RWPE1 (cell line): ENCODE measurements around the gene SLC13A3.

Source experiments
- CTCF ChIA-PET: fragments of 350-600 bp; sonication (Branson Sonifier 250); formaldehyde crosslinking; extraction: SDS; loops from one replicate; lab custom pipeline; 2021; lab: Yijun Ruan, JAX
- POLR2A ChIA-PET: fragments of 400-600 bp; formaldehyde crosslinking; extraction: SDS; loops from one replicate; lab custom pipeline; 2020; ENCODE audit warnings: antibody characterized with exemption; ENCODE audit not compliant: low non-redundant PET; lab: Yijun Ruan, JAX
- DNase-seq: peaks from one replicate; pipeline ENCODE4 v3.0.0; 2012; ENCODE audit warnings: low spot score
- H3K27ac ChIP-seq: fragments of 450-650 bp; 2 replicates; pipeline ENCODE4 v1.5.1; 2017
- TF ChIP-seq, protein P1 (sequence below): fragments of 450-650 bp; conservative IDR thresholded peaks from 2 replicates; pipeline ENCODE4 v1.5.1; 2017; ENCODE audit warnings: low read depth, mild to moderate bottlenecking

Gene SLC13A3

DNA sequence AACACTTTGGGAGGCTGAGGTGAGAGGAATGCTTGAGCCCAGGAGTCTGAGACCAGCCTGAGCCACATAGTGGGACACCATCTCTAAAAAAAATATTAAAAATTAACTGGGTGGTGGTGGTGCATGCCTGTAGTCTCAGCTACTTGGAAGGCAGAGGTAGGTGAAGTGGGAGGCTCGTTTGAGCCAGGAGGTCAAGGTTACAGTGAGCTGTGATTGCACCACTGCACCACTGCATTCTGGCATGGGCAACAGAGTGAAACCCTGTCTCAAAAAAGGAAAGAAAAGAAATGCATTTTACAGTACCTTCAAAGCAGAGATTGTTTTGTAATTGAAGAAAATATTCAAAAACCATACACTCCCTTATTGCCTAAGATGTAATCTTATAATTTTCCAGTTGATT, 107.3 kb downstream of the SLC13A3 start:
- ChIA-PET POLR2A (no interaction called here), CTCF (interaction anchor here (0.5 to 0.6 kb wide), 2 partner anchors 18 to 79 kb away, joined by 3 to 6 read pairs; no protein-coding TSS in a partner anchor)
- TF ChIP-seq, protein P1, sequence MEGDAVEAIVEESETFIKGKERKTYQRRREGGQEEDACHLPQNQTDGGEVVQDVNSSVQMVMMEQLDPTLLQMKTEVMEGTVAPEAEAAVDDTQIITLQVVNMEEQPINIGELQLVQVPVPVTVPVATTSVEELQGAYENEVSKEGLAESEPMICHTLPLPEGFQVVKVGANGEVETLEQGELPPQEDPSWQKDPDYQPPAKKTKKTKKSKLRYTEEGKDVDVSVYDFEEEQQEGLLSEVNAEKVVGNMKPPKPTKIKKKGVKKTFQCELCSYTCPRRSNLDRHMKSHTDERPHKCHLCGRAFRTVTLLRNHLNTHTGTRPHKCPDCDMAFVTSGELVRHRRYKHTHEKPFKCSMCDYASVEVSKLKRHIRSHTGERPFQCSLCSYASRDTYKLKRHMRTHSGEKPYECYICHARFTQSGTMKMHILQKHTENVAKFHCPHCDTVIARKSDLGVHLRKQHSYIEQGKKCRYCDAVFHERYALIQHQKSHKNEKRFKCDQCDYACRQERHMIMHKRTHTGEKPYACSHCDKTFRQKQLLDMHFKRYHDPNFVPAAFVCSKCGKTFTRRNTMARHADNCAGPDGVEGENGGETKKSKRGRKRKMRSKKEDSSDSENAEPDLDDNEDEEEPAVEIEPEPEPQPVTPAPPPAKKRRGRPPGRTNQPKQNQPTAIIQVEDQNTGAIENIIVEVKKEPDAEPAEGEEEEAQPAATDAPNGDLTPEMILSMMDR, result no peak
- DNase-seq, result no peak
- no peak overlapping the region for H3K27ac ChIP-seq

DNA sequence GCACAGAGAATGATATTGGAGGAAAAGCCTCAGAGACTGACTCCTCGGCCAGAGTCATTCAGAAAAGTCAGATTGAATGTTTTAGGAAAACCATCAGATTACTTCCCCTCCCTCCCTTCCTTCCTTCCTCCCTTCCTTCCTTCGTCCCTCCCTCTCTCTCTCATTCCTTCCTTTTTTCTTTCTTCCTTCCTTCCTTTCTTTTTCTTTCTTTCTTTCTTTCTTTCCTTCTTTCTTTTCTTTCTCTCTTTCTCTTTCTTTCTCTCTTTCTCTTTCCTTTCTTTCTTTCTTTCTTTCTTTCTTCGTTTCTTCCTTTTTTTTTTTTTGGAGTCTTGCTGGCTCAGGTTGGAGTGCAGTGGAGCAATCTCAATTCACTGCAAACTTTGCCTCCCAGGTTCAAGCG, 108.2 kb downstream of the SLC13A3 start:
- ChIA-PET POLR2A (no interaction called here), CTCF (interaction anchor here (0.6 kb wide), 1 partner anchor 22 kb away, joined by 3 read pairs; no protein-coding TSS in a partner anchor)
- no peak for DNase-seq
- no peak overlapping the region for H3K27ac ChIP-seq
- TF ChIP-seq, protein P1, result no peak

DNA sequence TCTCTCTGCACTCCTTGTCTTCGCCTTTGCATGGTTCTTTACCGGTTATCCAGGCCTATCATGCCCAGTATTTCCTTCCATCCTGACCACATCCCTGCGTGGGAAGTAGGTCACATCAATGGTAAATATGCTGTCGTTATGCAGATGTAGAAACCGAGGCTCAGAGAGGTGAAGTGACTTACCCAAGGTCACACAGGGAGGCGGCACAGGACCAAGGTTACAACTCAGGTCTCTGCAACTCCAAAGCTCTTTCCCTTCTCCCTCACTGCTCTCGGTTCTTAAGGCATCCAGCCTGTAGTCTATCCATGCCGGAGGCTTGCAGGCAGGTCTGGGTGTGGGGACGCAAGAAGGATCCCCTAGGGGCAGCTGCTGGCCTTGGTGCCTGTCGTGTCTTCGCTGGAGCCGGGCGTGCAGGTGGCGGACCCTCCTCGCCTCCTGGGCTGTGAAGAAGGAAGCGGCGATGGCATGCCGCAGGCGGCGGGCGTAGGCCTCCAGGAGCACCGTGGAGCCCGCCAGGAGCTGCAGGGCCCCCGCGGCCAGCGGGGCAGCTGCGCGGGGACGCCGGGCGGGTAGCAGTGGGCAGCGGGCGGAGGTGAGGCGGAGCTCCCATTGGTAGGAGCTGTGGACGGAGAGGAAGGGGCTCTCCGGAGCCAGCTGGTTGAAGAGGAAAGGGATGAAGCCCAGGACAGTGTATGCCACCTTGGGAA, 109.9 kb downstream of the SLC13A3 start:
- DNase-seq, result no peak
- no peak overlapping the region for H3K27ac ChIP-seq
- TF ChIP-seq, protein P1, result no peak
- ChIA-PET CTCF (interaction anchor here (0.7 to 1.1 kb wide), 2 partner anchors 22 to 140 kb away, joined by 3 to 5 read pairs; no protein-coding TSS in a partner anchor), POLR2A (no interaction called here)

DNA sequence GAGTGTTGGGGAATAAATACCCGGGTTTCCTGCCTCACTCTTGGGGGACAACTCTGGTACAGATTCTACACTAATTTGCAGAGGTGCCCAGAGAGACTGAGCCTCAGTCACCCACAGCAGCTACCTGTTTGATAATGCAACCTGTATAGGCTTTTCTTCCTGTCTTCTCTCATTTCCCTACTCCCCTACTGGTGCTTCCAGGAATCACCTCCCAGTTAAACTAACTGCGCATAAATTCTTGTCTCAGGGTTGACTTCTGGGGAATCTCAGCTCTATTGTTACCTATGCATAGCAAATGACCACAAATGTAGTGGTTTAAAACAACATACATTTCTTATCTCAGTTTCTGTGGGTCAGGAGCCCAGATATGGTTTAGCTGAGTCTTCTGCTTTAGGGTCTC, 112.1 kb downstream of the SLC13A3 start:
- CTCF ChIA-PET, result no interaction called here
- DNase-seq, result no peak
- TF ChIP-seq, protein P1, result no peak
- no peak overlapping the region for H3K27ac ChIP-seq
- POLR2A ChIA-PET, result no interaction called here

DNA sequence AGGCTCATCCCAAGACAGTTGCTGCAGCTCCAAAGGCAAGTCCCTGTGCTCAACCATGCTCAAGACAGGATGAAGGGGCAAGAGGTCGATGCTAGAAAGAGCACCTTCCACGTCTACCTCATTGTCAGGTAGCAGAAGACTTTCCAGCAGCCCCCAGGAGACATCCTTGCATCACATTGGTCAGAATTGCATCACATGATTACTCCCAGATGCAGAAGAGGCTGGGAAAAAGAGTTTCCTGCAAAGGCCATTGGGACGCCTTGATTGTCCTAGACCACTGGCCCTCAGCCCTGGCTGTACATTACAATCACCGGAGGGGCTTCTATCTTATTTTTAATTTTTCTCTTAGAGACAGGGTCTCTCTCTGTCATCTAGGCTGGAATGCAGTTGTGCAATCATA, 120.6 kb downstream of the SLC13A3 start:
- ChIA-PET POLR2A (no interaction called here), CTCF (no interaction called here)
- TF ChIP-seq, protein P1, result no peak
- DNase-seq, result no peak
- no peak overlapping the region for H3K27ac ChIP-seq

DNA sequence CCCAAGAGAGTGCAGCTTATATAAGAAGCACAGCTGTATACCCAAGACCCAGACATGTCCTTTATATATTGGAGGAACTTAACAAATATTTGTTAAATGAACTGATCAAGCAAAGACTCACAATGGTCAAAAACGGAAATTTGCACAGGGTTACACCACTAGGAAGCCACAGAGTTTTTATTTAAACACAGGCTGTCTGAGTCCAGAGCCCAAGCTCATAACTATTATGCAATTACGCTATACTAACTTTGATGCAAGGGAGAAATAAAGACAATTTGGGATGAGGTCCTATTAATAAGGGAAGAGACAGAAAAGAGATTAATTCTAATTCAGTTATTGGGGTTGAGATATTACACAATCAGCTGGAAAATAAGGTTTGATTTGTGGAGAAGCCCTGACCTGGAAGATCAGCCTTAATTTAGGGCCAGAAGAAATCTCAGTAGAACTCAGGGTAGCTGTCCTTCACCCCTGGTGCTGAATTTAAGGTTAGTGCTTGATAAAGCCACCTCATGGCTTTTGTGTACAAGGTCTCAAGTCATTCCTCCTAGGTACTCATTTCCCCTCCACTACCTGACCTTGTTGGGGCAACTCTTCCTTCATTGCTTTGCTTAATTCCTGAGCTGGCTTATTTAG, 127.4 kb downstream of the SLC13A3 start:
- ChIA-PET POLR2A (no interaction called here), CTCF (interaction anchor here (0.6 to 2.5 kb wide), 6 partner anchors 39 to 602 kb away, joined by 3 to 7 read pairs (median 4); no protein-coding TSS in a partner anchor)
- TF ChIP-seq, protein P1, result no peak
- no peak overlapping the region for H3K27ac ChIP-seq
- peak; percentile 46 for DNase-seq
